ENCODE measurements around the gene NBEAL1. TPM values are rescaled to one million over a fixed set of nuclear protein-coding genes. Genes with fewer than 3 reads are reported as not detected.
"Not testable (repeated sequence)": the region's sequence is repeated elsewhere in the genome, so short reads cannot be mapped to it uniquely, and the experiment has no call there.

The NBEAL1 gene
- total and polyA plus RNA-seq, 8 donors = 4.2 to 158 (median 70.3) TPM

DNA sequence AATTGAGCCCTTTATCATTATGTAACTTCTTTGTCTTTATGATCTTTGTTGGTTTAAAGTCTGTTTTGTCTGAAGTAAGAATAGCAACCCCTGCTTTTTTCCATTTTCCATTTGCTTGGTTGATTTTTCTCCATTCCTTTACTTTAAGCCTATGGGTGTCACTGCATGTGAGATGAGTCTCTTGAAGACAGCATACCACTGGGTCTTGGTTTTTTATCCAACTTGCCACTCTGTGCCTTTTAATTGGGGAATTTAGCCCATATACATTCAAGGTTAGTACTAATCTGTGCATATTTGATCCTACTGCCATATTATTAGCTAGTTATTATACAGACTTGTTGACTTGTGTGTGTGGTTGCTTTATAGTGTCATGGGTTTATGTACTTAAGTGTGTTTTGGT, 89.6 kb downstream of the NBEAL1 start:
- DNase-seq = no peak
- H3K4me3 ChIP-seq = no peak overlapping the region
- H3K4me1 ChIP-seq = peaks cover 0 to 17% (median 11%) of the 10 kb centered on the region in 4 donors
- H3K27me3 ChIP-seq = no peaks in the 10 kb centered on the region
- TF ChIP-seq, protein P1, sequence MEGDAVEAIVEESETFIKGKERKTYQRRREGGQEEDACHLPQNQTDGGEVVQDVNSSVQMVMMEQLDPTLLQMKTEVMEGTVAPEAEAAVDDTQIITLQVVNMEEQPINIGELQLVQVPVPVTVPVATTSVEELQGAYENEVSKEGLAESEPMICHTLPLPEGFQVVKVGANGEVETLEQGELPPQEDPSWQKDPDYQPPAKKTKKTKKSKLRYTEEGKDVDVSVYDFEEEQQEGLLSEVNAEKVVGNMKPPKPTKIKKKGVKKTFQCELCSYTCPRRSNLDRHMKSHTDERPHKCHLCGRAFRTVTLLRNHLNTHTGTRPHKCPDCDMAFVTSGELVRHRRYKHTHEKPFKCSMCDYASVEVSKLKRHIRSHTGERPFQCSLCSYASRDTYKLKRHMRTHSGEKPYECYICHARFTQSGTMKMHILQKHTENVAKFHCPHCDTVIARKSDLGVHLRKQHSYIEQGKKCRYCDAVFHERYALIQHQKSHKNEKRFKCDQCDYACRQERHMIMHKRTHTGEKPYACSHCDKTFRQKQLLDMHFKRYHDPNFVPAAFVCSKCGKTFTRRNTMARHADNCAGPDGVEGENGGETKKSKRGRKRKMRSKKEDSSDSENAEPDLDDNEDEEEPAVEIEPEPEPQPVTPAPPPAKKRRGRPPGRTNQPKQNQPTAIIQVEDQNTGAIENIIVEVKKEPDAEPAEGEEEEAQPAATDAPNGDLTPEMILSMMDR (IDR thresholded peaks at IDR 0.05) = no peak
- TF ChIP-seq POLR2A (IDR thresholded peaks at IDR 0.05) (no peak), POLR2AphosphoS5 (IDR thresholded peaks at IDR 0.05) (no peak), EP300 (IDR thresholded peaks at IDR 0.05) (no peak)
- intact Hi-C loops (cut with DNase I; ENCODE audit: low total_unique reads) = no loop called here
- H3K9me3 ChIP-seq = peaks cover 0 to 24% (median 16%) of the 10 kb centered on the region in 4 donors
- H3K36me3 ChIP-seq = peaks cover 35 to 81% (median 70%) of the 10 kb centered on the region in 4 donors
- no peak overlapping the region for H3K27ac ChIP-seq

DNA sequence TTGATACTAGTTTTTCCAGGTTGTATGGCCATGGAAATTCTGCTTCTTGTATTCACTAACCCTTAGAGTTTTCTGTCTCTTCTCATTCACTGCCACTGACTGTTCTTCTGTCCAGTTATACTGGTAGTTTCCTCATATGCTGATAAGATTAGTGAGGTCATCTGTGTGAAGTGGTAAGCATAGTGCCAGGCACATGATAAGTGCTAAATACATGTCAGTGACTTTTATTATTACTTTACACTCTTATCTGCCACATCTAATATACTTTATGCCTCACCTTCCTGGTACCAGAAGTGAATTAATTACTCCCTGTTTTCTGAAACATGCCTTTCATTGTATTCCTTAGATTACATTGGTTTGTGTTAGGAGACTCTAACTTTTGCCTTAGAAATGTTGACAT, 91.3 kb downstream of the NBEAL1 start:
- H3K36me3 ChIP-seq = peaks cover 31 to 81% (median 70%) of the 10 kb centered on the region in 4 donors
- intact Hi-C loops (cut with DNase I; ENCODE audit: low total_unique reads) = no loop called here
- DNase-seq = peak in 1 of 2 donors; percentile 65
- H3K9me3 ChIP-seq = peaks cover 0 to 24% (median 16%) of the 10 kb centered on the region in 4 donors
- no peak overlapping the region for H3K4me3 ChIP-seq
- H3K27me3 ChIP-seq = no peaks in the 10 kb centered on the region
- peak overlapping the region in 4 of 5 donors; percentile 49 to 76 (median 67) for H3K27ac ChIP-seq
- TF ChIP-seq POLR2AphosphoS5 (IDR thresholded peaks at IDR 0.05) = peak; percentile 35 to 94 (median 76)
- TF ChIP-seq, protein P1 (IDR thresholded peaks at IDR 0.05) = no peak
- TF ChIP-seq POLR2A (IDR thresholded peaks at IDR 0.05) = no peak
- H3K4me1 ChIP-seq = peaks cover 0 to 17% (median 11%) of the 10 kb centered on the region in 4 donors

DNA sequence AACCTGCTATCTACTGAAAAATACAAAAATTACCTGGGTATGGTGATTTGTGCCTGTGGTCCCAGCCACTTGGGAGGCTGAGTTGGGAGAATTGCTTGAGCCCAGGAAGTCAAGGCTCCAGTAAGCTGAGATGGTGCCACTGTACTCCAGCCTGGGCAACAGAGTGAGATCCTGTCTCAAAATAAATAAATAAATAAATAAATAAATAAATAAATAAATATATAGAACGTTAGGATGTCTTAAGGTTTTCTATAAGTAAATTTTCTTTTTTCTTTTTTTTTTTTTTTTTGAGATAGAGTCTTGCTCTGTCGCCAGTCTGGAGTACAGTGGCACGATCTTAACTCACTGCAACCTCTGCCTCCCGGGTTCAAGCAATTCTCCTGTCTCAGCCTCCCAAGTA, 95.8 kb downstream of the NBEAL1 start:
- DNase-seq; H3K9me3 ChIP-seq; H3K27me3 ChIP-seq; H3K27ac ChIP-seq; H3K4me3 ChIP-seq; intact Hi-C loops (cut with DNase I; ENCODE audit: low total_unique reads): not testable (repeated sequence)
- 73 to 75% (median 74%) methylated on average over 4 of the region's 4 CpGs for WGBS, 5 donors
- Histone ChIP-seq H3K4me1 (peaks cover 0 to 14% (median 9%) of the 10 kb centered on the region in 4 donors), H3K36me3 (peaks cover 23 to 80% (median 77%) of the 10 kb centered on the region in 4 donors)

DNA sequence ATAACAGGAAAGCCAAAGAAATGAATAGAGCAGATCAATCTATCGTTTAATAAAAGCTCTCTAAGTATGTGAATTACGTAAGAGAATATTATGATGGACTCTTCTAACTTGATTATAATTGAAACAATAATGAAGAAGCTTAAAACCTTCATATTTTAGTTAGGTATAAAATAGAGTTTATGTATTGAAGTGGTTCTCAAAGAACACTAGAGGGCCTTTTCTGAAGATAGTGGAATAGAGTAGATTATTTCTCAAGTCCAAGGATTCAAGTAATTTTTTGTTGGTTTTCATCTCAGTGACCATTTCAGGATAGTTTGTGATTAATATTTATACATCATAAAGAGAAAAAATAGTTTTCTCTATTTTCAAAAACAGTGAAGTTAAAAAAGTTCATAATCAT, 97.7 kb downstream of the NBEAL1 start:
- H3K9me3 ChIP-seq = no peaks in the 10 kb centered on the region
- H3K4me1 ChIP-seq = peaks cover 0 to 6% (median 0%) of the 10 kb centered on the region in 4 donors
- no peak overlapping the region for H3K27ac ChIP-seq
- no peak for DNase-seq
- peaks cover 26 to 97% (median 94%) of the 10 kb centered on the region in 4 donors for H3K36me3 ChIP-seq
- H3K27me3 ChIP-seq = no peaks in the 10 kb centered on the region
- H3K4me3 ChIP-seq = no peak overlapping the region
- TF ChIP-seq POLR2AphosphoS5 (IDR thresholded peaks at IDR 0.05) (no peak), POLR2A (IDR thresholded peaks at IDR 0.05) (no peak), EP300 (IDR thresholded peaks at IDR 0.05) (no peak)
- TF ChIP-seq, protein P1 (IDR thresholded peaks at IDR 0.05) = no peak
- intact Hi-C loops (cut with DNase I; ENCODE audit: low total_unique reads) = no loop called here
- WGBS, 5 donors = 95 to 99% (median 97%) methylated on average over 2 of the region's 2 CpGs

DNA sequence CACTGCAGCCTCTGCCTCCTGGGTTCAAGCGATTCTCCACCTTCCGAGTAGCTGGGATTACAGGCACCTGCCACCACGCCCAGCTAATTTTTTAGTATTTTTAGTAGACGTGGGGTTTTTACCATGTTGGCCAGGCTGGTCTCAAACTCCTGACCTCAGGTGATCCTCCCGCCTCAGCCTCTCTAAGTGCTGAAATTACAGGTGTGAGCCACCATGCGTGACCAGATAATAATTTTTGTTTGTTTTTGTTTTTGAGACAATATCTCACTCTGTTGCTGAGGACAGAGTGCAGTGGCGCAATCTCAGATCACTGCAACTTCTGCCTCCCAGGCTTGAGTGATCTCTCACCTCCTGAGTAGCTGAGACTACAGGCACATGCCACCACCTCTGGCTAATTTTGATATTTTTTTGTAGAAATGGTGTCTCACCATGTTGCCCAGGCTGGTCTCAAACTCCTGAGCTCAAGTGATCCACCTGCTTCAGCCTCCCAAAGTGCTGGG, 100.6 kb downstream of the NBEAL1 start:
- H3K27me3 ChIP-seq; H3K4me1 ChIP-seq; H3K4me3 ChIP-seq; H3K9me3 ChIP-seq; H3K27ac ChIP-seq; DNase-seq; intact Hi-C loops (cut with DNase I; ENCODE audit: low total_unique reads): not testable (repeated sequence)
- peaks cover 18 to 84% (median 76%) of the 10 kb centered on the region in 4 donors for H3K36me3 ChIP-seq
- WGBS, 5 donors = 89 to 96% (median 94%) methylated on average over 7 of the region's 7 CpGs
